Right hindlimb (tissue), 1 donor: ENCODE measurements around the gene NCAM1.

Source experiments
- DNase-seq: peaks from one replicate; pipeline ENCODE4 v3.0.0-alpha.2; 2018

The NCAM1 gene

GRCh38 chr11:113322158-113322557 is 360.9 kb downstream of the NCAM1 start:
- no peak for DNase-seq

GRCh38 chr11:113324250-113324649 is 363.0 kb downstream of the NCAM1 start:
- no peak for DNase-seq
